WI38 (cell line): ENCODE results near the gene IMPACT.

Experiments
- H3K4me3 ChIP-seq: 2 replicates; pipeline ENCODE4 v1.5.1; 2011; ENCODE audit warnings: low read depth, mild to moderate bottlenecking, control low read depth, low read length
- TF ChIP-seq, protein P1 (sequence below): IDR thresholded peaks from 2 replicates; pipeline ENCODE4 v1.5.1; 2012; ENCODE audit warnings: low read depth, mild to moderate bottlenecking, control low read depth, low read length

Gene IMPACT

GRCh38 chr18:24395049-24395795 lies 31.2 kb upstream of the IMPACT start:
- H3K4me3 ChIP-seq = no peak overlapping the region
- TF ChIP-seq, protein P1, sequence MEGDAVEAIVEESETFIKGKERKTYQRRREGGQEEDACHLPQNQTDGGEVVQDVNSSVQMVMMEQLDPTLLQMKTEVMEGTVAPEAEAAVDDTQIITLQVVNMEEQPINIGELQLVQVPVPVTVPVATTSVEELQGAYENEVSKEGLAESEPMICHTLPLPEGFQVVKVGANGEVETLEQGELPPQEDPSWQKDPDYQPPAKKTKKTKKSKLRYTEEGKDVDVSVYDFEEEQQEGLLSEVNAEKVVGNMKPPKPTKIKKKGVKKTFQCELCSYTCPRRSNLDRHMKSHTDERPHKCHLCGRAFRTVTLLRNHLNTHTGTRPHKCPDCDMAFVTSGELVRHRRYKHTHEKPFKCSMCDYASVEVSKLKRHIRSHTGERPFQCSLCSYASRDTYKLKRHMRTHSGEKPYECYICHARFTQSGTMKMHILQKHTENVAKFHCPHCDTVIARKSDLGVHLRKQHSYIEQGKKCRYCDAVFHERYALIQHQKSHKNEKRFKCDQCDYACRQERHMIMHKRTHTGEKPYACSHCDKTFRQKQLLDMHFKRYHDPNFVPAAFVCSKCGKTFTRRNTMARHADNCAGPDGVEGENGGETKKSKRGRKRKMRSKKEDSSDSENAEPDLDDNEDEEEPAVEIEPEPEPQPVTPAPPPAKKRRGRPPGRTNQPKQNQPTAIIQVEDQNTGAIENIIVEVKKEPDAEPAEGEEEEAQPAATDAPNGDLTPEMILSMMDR = no peak

DNA sequence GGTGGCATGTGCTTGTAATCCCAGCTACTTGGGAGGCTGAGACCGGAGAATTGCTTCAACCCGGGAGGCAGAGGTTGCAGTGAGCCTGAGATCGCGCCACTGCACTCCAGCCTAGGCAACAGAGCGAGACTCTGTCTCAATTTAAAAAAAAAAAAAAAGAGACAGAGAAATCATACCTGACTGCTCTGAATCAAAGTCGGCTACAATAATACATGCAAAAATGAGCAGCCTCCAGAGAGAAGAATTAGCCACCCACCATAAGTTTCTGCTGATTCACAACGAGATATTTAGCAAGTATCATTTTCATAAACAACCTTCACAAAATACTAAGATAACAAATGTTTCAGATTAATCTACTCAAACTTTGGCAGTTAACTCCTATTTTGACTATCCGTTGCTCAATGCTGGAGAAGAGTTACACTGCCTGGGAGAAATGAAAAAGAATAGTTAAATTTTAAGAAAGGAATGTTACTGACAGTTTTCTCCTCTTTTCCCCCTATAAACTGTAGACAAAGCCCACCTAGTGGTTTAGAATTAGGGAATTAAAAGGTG lies 30.3 kb upstream of the IMPACT start:
- peak overlapping the region; percentile 85 for H3K4me3 ChIP-seq
- TF ChIP-seq, protein P1 = no peak

DNA sequence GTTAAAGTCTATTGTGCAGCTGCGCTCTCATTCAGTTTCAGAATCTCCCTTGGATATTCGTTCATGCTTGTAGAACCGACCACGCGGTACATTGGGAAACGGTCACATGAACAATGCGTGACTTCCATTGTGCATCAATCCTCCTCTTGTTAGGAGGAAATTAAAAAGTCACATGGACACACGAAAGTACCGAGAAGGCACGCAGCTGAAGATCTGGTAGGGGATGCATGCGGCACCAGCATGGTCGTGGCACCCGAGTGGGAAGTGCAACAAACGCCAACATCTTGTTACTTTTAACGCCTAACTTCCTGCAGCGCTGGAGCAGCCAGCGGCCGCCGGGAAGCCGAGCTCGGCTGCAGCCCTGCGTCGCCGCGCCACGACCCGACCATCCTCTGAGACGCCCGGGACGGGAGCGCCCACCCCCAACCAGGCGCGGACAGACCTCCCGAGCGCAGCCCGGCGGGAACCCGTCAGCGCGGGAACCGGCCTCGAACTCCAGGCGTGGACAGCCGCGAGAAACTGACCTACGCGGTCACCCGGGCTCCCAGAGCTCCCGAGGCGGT lies 29.3 kb upstream of the IMPACT start:
- TF ChIP-seq, protein P1 = no peak
- peak overlapping the region; percentile 85 for H3K4me3 ChIP-seq

- H3K4me3 ChIP-seq = peak within 1 kb of the TSS; percentile 85
- TF ChIP-seq, protein P1 = no peak
Observed at GRCh38 chr18:24397694-24398368, 28.6 kb upstream of the IMPACT start, which contains the start of gene OSBPL1A. Gene OSBPL1A, minus strand, starts transcription at chr18:24397824. Its CDS starts 20,291 bp downstream, at chr18:24377533.

- no peak overlapping the region for H3K4me3 ChIP-seq
- TF ChIP-seq, protein P1 = no peak
Observed at GRCh38 chr18:24398540-24398939, 27.9 kb upstream of the IMPACT start.

DNA sequence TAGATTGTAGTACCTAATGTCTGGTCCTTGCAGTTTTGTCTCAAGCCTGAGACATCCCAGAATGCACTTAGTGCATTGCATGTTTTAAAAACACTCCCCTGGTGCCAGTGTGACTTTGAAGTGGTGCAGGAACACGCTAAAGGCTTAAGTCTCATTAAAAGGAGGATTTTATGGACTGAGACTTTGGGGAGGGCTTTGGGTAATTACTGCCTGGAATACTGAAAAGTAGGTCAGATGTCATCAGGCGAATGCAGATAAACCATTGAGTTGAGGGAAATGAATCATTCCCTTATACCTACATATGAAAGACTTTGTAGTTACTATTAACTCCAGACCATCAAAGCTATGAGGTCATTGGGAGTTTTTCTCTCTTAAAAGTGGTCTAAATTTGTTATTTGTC lies 25.9 kb upstream of the IMPACT start:
- TF ChIP-seq, protein P1 = no peak
- H3K4me3 ChIP-seq = no peak overlapping the region
